Measurements from ENCODE around the gene TTC22.

TTC22 gene

GRCh38 chr1:54800041-54800898 lies 853 bp downstream of the TTC22 start:
- no peak for TF ChIP-seq CTCF (IDR thresholded peaks at IDR 0.05; ENCODE audit: insufficient read depth, low read depth, low read length, missing control alignments)
- peak overlapping the region; percentile 66 for H3K4me3 ChIP-seq (ENCODE audit: low read length)
- DNase-seq (ENCODE audit: low read depth), result no peak

DNA sequence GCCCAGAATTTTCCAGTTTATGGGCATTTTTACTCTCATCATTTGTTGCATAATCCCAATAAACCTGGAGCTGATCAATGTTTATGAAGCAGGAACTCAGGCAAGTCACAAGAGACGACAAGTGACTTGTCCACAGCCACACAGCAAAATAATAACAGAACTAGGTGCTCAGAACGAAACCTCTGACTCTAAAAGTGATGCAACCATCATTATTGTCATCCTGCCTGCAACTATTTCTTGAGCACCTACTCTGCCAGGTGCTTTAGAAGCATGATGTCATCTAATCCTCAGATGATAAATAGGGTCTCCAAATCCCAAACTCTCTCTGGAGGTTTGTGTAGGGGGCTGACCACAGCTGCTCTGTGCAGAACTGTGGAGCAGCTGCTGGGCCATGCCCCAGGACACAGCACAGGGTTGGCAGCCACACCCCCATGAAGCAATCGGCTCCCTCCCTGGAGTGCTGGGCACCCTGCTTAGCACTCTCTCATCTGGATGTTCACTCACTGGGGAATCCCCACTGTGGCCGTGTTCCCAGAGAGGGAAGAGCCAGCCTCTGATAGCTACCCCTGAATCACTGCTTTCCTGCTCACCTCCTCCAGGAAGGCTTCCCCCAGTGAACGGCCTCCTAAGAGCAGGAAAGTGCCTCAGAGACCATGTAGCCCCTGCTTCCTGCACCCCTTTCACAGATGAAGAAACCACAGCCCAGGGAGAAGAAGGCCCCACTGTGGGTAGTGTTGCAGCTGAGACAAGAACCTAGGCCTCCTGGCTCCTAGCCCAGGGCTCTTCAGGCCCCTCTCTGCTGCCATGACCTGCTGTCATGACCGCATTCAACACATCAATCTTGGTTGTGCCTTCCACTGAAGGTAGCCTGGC lies 2.1 kb downstream of the TTC22 start:
- H3K4me3 ChIP-seq (ENCODE audit: low read length), result peak overlapping the region; percentile 66
- TF ChIP-seq CTCF (IDR thresholded peaks at IDR 0.05; ENCODE audit: insufficient read depth, low read depth, low read length, missing control alignments), result no peak
- peak; percentile 93 for DNase-seq (ENCODE audit: low read depth)

- DNase-seq (ENCODE audit: low read depth), result no peak
- no peak for TF ChIP-seq CTCF (IDR thresholded peaks at IDR 0.05; ENCODE audit: insufficient read depth, low read depth, low read length, missing control alignments)
- no peak overlapping the region for H3K4me3 ChIP-seq (ENCODE audit: low read length)
These were observed 2.9 kb downstream of the TTC22 start for GRCh38 chr1:54798206-54798605.

- DNase-seq (ENCODE audit: low read depth), result no peak
- TF ChIP-seq CTCF (IDR thresholded peaks at IDR 0.05; ENCODE audit: insufficient read depth, low read depth, low read length, missing control alignments), result no peak
- H3K4me3 ChIP-seq (ENCODE audit: low read length), result no peak overlapping the region
These were observed 4.2 kb downstream of the TTC22 start for GRCh38 chr1:54796902-54797301.

DNA sequence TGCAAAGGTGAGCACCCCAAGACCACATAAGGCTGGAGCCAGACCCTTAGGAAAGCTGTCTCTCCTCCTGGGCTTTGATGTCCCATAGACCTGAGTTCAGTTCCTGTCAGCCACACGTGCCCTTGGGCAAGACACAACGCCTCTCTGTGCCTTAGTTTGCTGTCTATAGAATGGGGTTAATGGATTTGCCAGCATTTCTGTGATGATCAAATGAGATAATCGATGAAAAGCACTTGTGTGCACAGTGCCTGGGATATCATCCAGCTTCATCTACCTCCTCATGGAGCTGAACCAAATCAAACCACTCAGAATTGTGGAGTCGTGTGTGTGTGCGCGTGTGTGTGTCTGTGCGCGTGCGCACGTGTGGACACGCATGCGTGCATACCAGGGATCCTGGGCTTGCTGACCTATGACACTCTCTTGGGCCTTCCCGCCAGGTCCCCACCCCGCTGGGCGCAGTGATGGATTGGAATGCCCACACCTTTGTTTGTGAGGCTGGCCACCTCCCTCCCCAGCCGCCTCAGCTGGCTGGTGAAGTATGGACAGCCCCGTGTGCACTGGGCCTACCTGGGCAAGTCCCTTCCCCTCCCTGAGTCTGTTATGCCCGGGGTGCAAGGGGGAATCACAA lies 5.2 kb downstream of the TTC22 start:
- TF ChIP-seq CTCF (IDR thresholded peaks at IDR 0.05; ENCODE audit: insufficient read depth, low read depth, low read length, missing control alignments), result no peak
- no peak for DNase-seq (ENCODE audit: low read depth)
- no peak overlapping the region for H3K4me3 ChIP-seq (ENCODE audit: low read length)

GRCh38 chr1:54795356-54795665 lies 5.8 kb downstream of the TTC22 start:
- no peak overlapping the region for H3K4me3 ChIP-seq (ENCODE audit: low read length)
- no peak for TF ChIP-seq CTCF (IDR thresholded peaks at IDR 0.05; ENCODE audit: insufficient read depth, low read depth, low read length, missing control alignments)
- DNase-seq (ENCODE audit: low read depth), result peak; percentile 45
